NT2/D1 (cell line): Measurements from ENCODE around the gene MEG3.

Experiments used
- SUZ12 ChIP-seq: IDR thresholded peaks from 2 replicates; pipeline ENCODE4 v1.6.1; 2011; ENCODE audit not compliant: insufficient read length, insufficient read depth; ENCODE audit errors: extremely low read depth
- ZNF274 ChIP-seq: IDR thresholded peaks from 2 replicates; pipeline ENCODE4 v1.6.1; 2011; ENCODE audit warnings: mild to moderate bottlenecking, low read depth, low read length

- TF ChIP-seq ZNF274 (no peak), SUZ12 (no peak)
These were observed 77.8 kb downstream of the MEG3 start, which contains the start of gene RTL1 for GRCh38 chr14:100903672-100904185.
